Measurements from ENCODE around the gene NDUFV2. TPM values are rescaled to one million over a fixed set of nuclear protein-coding genes. Genes with fewer than 3 reads are reported as not detected.

NDUFV2 gene
- total and polyA plus RNA-seq, 11 donors: 236 to 1,311 (median 440) TPM

GRCh38 chr18:9140984-9141383, 38.5 kb downstream of the NDUFV2 start:
- Histone ChIP-seq H3K4me3 (peak overlapping the region in 1 of 12 donors; percentile 83), H3K4me1 (peaks cover 3 to 80% (median 62%) of the 10 kb centered on the region in 12 donors), H3K9me3 (no peaks in the 10 kb centered on the region), H3K27ac (peak overlapping the region in 2 of 12 donors; percentile 93 to 99), H3K36me3 (no peaks in the 10 kb centered on the region), H3K27me3 (no peaks in the 10 kb centered on the region)
- ATAC-seq: no peak
- no peak for DNase-seq
- intact Hi-C loops (cut with DNase I): loop anchor here in 2 of 10 donors (10.0 kb wide), 1 partner anchor 436 kb away; the partner anchor contains the start of gene MTCL1 (in 2 of the 2)
- TF ChIP-seq CTCF (IDR thresholded peaks at IDR 0.05) (no peak), POLR2A (IDR thresholded peaks at IDR 0.05) (no peak)
- 94 to 98% (median 96%) methylated on average over 2 of the region's 2 CpGs for WGBS, 4 donors

DNA sequence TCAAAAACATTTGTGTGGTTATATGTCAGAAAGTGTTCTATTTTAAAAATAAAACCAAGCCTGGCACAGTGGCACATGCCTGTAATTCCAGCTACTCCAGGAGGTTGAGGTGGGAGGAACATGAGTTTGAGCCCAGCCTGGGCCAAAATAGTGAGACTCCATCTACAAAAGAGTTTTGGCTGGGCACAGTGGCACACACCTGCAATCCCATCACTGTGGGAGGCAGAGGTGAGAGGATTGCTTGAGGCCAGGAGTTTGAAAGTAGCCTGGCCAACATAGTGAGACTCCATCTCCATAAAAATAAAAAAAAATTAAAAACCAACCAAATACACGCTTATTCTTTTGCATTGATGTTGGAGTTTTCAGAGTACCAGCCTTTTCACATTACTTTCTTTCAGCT, 43.7 kb downstream of the NDUFV2 start:
- DNase-seq (no peak), ATAC-seq (no peak)
- intact Hi-C loops (cut with DNase I): loop anchor here in 4 of 10 donors (2.0 to 10.0 kb wide), 4 partner anchors 67 to 494 kb away; partner anchors contain the start of gene MTCL1 (in 2 of the 4)
- H3K27me3 ChIP-seq: no peaks in the 10 kb centered on the region
- H3K4me3 ChIP-seq: no peak overlapping the region
- H3K4me1 ChIP-seq: peaks cover 0 to 98% (median 70%) of the 10 kb centered on the region in 12 donors
- peak overlapping the region in 1 of 12 donors; percentile 77 for H3K27ac ChIP-seq
- no peak for TF ChIP-seq CTCF (IDR thresholded peaks at IDR 0.05)
- no peak for TF ChIP-seq POLR2A (IDR thresholded peaks at IDR 0.05)
- no peaks in the 10 kb centered on the region for H3K9me3 ChIP-seq
- 86 to 97% (median 91%) methylated on average over 1 of the region's 1 CpG for WGBS, 4 donors
- H3K36me3 ChIP-seq: no peaks in the 10 kb centered on the region

DNA sequence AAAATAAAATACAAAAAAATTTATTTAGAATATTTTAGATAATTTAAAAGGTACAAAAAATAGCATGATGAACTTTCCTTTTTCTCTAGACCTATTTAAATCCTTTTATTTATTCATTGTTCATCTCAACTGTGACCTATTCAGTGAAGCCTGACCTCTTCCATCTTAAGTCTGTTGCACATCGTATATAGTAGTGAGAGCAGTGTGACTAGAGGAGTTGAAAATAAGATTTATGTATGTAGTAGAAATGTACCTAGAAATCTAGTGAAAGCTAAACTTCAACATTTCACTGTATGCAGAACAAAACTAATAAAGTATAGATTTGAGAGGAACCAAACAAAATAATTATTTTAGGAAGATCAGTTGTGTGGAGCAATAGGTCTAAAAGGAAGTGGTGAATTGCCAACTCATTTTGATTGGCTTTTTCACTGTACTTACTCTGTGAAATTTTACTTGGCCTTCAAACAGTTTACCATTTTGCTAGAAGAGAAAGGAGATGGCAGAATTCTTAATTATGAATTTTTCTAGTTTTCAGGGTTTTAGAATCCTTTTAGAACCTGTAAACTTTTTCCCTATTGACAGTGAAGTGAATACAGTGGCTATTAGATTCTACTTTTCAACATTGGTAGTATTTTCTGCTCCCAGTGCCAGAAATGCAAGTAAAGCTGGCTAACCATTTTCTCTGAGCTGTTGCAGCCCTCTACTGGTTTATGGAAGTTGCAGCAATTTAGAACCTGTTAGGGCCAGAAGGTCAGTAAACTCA, 45.1 kb downstream of the NDUFV2 start:
- no peak for TF ChIP-seq POLR2A (IDR thresholded peaks at IDR 0.05)
- peak; percentile 61 to 91 (median 74) for TF ChIP-seq CTCF (IDR thresholded peaks at IDR 0.05)
- peaks cover 0 to 98% (median 69%) of the 10 kb centered on the region in 12 donors for H3K4me1 ChIP-seq
- ATAC-seq: peak; percentile 78 to 88 (median 84)
- H3K27me3 ChIP-seq: no peaks in the 10 kb centered on the region
- peak in 2 of 5 donors; percentile 27 to 33 for DNase-seq
- 18 to 26% (median 19%) methylated on average over 1 of the region's 1 CpG for WGBS, 4 donors
- H3K36me3 ChIP-seq: no peaks in the 10 kb centered on the region
- peak overlapping the region in 2 of 12 donors; percentile 10 to 77 for H3K27ac ChIP-seq
- no peak overlapping the region for H3K4me3 ChIP-seq
- H3K9me3 ChIP-seq: no peaks in the 10 kb centered on the region
- intact Hi-C loops (cut with DNase I): loop anchor here (1.0 to 10.0 kb wide), 6 partner anchors 69 to 495 kb away; partner anchors contain the start of gene MTCL1 (in 2 of the 10)

- TF ChIP-seq POLR2A (IDR thresholded peaks at IDR 0.05) (no peak), CTCF (IDR thresholded peaks at IDR 0.05) (no peak)
- DNase-seq (no peak), ATAC-seq (no peak)
- Histone ChIP-seq H3K4me3 (no peak overlapping the region), H3K36me3 (no peaks in the 10 kb centered on the region), H3K27ac (peak overlapping the region in 1 of 12 donors; percentile 77), H3K9me3 (no peaks in the 10 kb centered on the region), H3K27me3 (no peaks in the 10 kb centered on the region), H3K4me1 (peaks cover 0 to 100% (median 74%) of the 10 kb centered on the region in 12 donors)
- 43 to 54% (median 45%) methylated on average over 1 of the region's 1 CpG for WGBS, 4 donors
- intact Hi-C loops (cut with DNase I): loop anchor here (1.0 to 10.0 kb wide), 5 partner anchors 75 to 496 kb away; partner anchors contain the start of gene MTCL1 (in 2 of the 10)
Observed at GRCh38 chr18:9148203-9148552, 45.7 kb downstream of the NDUFV2 start.
